HG02798 (cell line): ENCODE data around the gene TMEM100.

Experiments
- ATAC-seq: cut with Tn5 transposase; IDR thresholded peaks from one replicate; pipeline ENCODE4 v1.9.1; 2021; ENCODE audit warnings: mild to moderate bottlenecking; ENCODE audit not compliant: unreplicated experiment, poor library complexity

The TMEM100 gene

DNA sequence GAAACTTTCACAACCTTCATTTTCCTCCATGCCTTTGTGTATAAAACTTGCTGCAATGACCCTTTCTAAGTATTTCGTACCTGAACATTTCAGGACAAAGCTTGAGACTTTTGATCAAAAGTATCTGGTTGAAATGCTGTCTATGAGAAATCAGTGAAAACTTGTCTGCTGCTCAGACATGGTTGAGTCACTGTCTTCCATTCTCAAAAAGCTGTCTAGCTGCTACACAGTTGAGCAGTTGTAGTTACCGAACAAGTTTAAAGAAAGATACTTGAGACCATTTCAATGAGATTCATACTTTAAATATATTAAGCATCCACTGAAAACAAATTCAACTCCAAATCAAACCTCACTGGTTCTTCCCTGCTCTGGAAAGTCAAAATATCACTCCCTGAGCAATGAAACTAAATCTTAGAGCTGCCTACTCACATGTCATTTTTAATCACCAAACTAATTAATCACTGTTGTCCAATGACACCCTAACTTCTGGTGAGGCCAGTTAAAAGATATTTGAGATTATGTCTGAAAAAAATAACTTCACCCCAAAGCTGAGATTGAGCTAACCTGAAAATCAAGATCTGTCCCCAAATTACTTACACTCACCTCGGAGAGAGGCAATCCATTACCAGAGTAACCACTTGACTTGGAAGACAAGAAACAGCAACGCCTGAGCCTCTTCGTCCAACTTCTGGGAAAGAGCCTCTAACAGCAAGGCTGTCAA lies 488 bp downstream of the TMEM100 start:
- no peak for ATAC-seq

GRCh38 chr17:55720919-55721836 lies 1.5 kb downstream of the TMEM100 start:
- no peak for ATAC-seq

GRCh38 chr17:55717898-55718735 lies 4.5 kb downstream of the TMEM100 start:
- no peak for ATAC-seq

- ATAC-seq = no peak
Measured at GRCh38 chr17:55717432-55717831, 5.2 kb downstream of the TMEM100 start.

GRCh38 chr17:55710829-55711496 lies 11.7 kb downstream of the TMEM100 start:
- no peak for ATAC-seq

DNA sequence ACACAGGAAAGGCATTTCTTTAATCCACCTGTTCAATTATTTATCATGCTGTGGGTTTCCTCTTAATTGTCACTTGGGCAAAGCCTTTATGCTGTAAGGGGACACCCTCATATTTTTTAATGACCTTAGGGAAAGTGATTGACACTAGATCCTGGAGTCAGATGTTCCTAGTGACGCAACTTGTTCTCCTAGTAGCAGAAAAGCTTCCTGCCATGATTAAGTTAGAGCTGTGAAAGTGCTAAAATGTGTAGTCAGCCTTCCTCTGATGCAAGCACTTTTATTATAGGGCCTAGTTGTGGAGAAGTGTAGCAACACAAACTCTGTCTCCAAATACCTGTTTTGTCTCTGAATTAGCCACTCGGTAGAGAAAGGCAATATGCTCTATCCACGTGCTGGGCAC lies 12.3 kb downstream of the TMEM100 start:
- ATAC-seq = no peak

- ATAC-seq = no peak
Measured at GRCh38 chr17:55709984-55710383, 12.7 kb downstream of the TMEM100 start.

- no peak for ATAC-seq
Measured at GRCh38 chr17:55709440-55709839, 13.2 kb downstream of the TMEM100 start.

GRCh38 chr17:55708175-55708974 lies 14.3 kb downstream of the TMEM100 start:
- ATAC-seq = no peak

GRCh38 chr17:55706808-55707773 lies 15.6 kb downstream of the TMEM100 start:
- ATAC-seq = no peak

- ATAC-seq = peak; percentile 60
Measured at GRCh38 chr17:55705847-55706246, 16.8 kb downstream of the TMEM100 start.

DNA sequence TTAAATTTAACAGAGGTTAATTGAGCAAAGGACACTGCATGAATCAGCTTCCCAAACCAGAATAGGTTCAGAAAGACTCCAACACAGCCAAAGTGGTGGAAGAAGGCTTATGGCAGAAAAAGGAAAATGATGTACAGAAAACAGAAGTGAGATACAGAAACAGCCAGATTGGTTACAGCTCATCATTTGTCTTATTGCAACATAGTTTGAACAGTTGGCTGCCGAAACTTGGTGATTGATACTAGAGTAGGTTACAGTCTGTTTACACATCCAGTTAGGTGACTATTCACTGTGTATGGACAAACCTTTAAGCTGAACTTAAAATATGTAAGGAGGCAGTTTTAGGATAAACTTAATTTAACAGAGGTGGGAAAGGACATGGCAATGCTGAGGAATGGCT lies 18.3 kb downstream of the TMEM100 start:
- no peak for ATAC-seq

DNA sequence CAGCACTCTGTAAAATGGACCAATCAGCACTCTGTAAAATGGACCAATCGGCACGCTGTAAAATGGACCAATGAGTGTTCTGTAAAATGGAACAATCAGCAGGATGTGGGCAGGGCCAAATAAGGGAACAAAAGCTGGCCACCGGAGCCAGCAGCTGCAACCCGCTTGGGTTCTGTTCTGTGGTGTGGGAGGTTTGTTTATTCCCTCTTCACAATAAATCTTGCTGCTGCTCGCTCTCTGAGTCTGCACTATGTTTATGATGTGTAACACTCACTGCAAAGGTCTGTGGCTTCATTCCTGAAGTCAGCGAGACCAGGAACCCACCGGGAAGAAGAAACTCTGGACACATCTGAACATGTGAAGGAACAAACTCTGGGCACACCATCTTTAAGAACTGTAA lies 20.5 kb downstream of the TMEM100 start:
- no peak for ATAC-seq

DNA sequence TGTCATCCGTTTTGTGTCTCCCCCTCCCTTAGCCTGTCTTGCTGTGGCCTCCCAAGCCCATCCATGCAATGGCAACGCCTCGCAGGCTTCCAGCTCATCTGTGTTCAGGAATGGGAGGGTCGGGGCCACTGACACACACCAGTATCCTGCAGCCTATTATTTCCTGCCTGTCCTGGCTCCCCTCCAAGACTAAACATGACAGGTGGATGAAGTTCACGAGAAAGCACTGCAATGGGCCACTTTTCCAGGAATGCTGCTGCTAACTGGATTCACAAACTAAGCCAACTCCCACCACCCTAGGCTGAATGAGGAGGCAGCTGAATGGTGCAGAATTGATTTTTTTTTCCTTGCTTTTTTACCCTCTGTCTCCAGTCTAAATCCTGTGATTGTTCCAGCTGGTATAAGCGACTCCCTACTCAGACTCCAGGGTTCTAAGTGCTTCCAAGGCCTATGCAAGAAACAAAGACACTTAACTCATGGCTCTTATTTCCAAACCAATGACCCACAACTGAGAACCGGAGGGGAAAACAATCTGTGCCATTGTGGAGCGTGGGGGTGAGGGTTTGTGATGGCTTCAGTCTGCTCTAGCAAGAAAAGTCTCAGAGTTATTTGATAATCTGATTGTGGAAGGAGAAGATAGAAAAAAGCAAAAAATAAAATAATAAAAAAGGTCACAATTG lies 23.3 kb downstream of the TMEM100 start:
- ATAC-seq = no peak

- ATAC-seq = no peak
Measured at GRCh38 chr17:55694286-55694910, 28.3 kb downstream of the TMEM100 start.

GRCh38 chr17:55693254-55694216 lies 29.1 kb downstream of the TMEM100 start:
- no peak for ATAC-seq
